ENCODE data around the gene WNT2. TPM values are rescaled to one million over a fixed set of nuclear protein-coding genes. Genes with fewer than 3 reads are reported as not detected.
"Not testable (repeated sequence)": the region's sequence is repeated elsewhere in the genome, so short reads cannot be mapped to it uniquely, and the experiment has no call there.

The WNT2 gene
- total RNA-seq, 1 donor from 2014 or later, result 0.29 TPM

- Histone ChIP-seq H3K4me3 (ENCODE audit: low read depth, low read length) (no peak overlapping the region), H3K36me3 (ENCODE audit: control insufficient read depth, insufficient read depth, low read length) (no peaks in the 10 kb centered on the region), H3K27me3 (ENCODE audit: control insufficient read depth, insufficient read depth, low read length) (no peaks in the 10 kb centered on the region)
- DNase-seq (ENCODE audit: low read depth), result no peak
- TF ChIP-seq CTCF (IDR thresholded peaks at IDR 0.05; ENCODE audit: insufficient read depth, low read length, poor library complexity, severe bottlenecking), result no peak
Measured at GRCh38 chr7:117302396-117302795, 20.5 kb downstream of the WNT2 start.

GRCh38 chr7:117300506-117300905 lies 22.4 kb downstream of the WNT2 start:
- DNase-seq (ENCODE audit: low read depth); H3K4me3 ChIP-seq (ENCODE audit: low read depth, low read length); H3K27me3 ChIP-seq (ENCODE audit: control insufficient read depth, insufficient read depth, low read length); H3K36me3 ChIP-seq (ENCODE audit: control insufficient read depth, insufficient read depth, low read length): not testable (repeated sequence)

GRCh38 chr7:117297606-117298005 lies 25.3 kb downstream of the WNT2 start:
- Histone ChIP-seq H3K36me3 (ENCODE audit: control insufficient read depth, insufficient read depth, low read length) (no peaks in the 10 kb centered on the region), H3K4me3 (ENCODE audit: low read depth, low read length) (no peak overlapping the region), H3K27me3 (ENCODE audit: control insufficient read depth, insufficient read depth, low read length) (peaks cover 3% of the 10 kb centered on the region)
- no peak for DNase-seq (ENCODE audit: low read depth)
- no peak for TF ChIP-seq CTCF (IDR thresholded peaks at IDR 0.05; ENCODE audit: insufficient read depth, low read length, poor library complexity, severe bottlenecking)

GRCh38 chr7:117296066-117296465 lies 26.8 kb downstream of the WNT2 start:
- no peaks in the 10 kb centered on the region for H3K36me3 ChIP-seq (ENCODE audit: control insufficient read depth, insufficient read depth, low read length)
- H3K27me3 ChIP-seq (ENCODE audit: control insufficient read depth, insufficient read depth, low read length), result peaks cover 3% of the 10 kb centered on the region
- no peak for DNase-seq (ENCODE audit: low read depth)
- no peak overlapping the region for H3K4me3 ChIP-seq (ENCODE audit: low read depth, low read length)
- TF ChIP-seq CTCF (IDR thresholded peaks at IDR 0.05; ENCODE audit: insufficient read depth, low read length, poor library complexity, severe bottlenecking), result no peak

- Histone ChIP-seq H3K36me3 (ENCODE audit: control insufficient read depth, insufficient read depth, low read length) (no peaks in the 10 kb centered on the region), H3K4me3 (ENCODE audit: low read depth, low read length) (no peak overlapping the region), H3K27me3 (ENCODE audit: control insufficient read depth, insufficient read depth, low read length) (no peaks in the 10 kb centered on the region)
- no peak for TF ChIP-seq CTCF (IDR thresholded peaks at IDR 0.05; ENCODE audit: insufficient read depth, low read length, poor library complexity, severe bottlenecking)
- DNase-seq (ENCODE audit: low read depth), result no peak
Measured at GRCh38 chr7:117285826-117286225, 37.0 kb downstream of the WNT2 start.

GRCh38 chr7:117284692-117285091 lies 38.2 kb downstream of the WNT2 start:
- Histone ChIP-seq H3K27me3 (ENCODE audit: control insufficient read depth, insufficient read depth, low read length) (no peaks in the 10 kb centered on the region), H3K4me3 (ENCODE audit: low read depth, low read length) (no peak overlapping the region), H3K36me3 (ENCODE audit: control insufficient read depth, insufficient read depth, low read length) (no peaks in the 10 kb centered on the region)
- TF ChIP-seq CTCF (IDR thresholded peaks at IDR 0.05; ENCODE audit: insufficient read depth, low read length, poor library complexity, severe bottlenecking), result no peak
- no peak for DNase-seq (ENCODE audit: low read depth)
